ENCODE measurements around the gene CNTFR.
A peak's percentile ranks its signal among the peaks of the same experiment; 100 is the strongest.

The CNTFR gene

DNA sequence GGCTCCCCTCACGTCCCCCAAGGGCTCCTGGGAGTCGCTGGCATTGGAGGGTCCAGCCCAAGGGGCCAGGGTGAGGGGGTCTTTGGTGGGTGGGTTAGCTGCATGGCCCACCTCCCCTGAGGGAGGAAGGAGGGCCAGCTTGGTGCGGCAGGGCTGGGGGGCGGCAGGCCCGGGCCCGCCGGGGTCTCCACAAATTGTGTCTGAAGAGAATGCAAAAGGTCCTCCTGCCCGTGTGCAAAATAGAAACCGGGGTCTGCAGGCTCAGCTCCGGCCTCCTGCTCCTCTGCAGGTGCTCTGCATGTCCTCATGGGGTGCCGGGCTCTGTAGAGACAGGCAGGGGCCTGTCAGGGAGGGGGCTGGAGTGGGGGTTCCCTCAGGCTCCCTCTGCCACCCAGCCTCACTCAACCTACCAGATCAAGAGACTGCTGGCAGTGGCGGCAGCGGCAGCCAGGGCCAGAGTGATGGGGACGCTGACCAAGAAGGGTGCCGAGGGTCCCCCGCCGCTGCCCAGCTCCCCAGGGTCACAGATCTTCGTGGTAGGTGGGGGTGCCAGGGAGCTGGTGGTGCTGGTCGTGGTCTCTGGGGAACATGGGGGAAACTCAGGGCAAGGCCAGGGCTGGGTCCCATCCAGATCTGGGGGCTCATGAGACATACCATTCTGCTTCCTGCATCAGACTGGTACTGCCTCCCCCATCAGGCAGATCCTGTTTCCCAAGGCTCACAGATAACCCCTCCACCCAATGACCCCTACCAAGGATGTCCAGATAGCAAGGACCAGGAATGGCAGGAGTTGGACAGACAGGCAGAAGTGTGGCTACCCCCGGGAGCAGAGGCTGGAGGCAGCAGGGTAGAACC is 37.5 kb downstream of the CNTFR start:
- TF ChIP-seq JUND (IDR thresholded peaks at IDR 0.05; ENCODE audit: low read depth) = no peak
- in situ Hi-C loops (cut with HindIII; ENCODE audit: low pct_unique_long_range_greater_than_20kb, low sequenced_read_pairs) = no loop called here
- DNase-seq (ENCODE audit: low read depth in 1 of 2, low spot score in 1 of 2) = no peak

DNA sequence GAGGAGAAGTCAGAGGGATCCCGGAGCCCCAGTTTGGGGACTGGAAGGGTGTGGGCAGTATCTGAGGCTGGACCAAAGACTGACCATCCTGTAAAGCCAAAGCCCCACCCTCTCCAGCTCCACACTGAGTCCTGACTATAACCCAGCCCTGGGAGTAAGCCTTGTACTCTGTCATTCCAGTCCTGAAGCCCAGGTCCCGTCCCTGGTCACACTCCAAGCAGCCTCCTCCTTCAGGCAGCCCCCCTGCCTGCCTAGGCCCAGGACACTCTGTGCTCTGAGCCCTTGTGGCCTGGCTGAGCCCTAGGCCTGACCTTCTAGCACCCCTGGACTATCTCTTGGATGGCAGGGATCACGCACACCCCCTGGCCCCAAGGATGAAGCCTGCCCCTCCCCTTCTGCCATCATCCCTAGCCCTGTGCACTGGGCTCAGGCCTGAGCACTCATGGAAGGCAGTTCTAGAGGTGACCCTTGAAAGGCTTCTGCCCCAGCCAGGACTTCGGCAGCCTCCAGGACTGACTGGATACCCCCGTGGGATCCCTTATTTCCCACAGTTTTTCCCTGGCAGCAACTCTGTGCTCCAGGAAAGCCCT is 38.7 kb downstream of the CNTFR start:
- in situ Hi-C loops (cut with HindIII; ENCODE audit: low pct_unique_long_range_greater_than_20kb, low sequenced_read_pairs) = no loop called here
- no peak for TF ChIP-seq JUND (IDR thresholded peaks at IDR 0.05; ENCODE audit: low read depth)
- no peak for DNase-seq (ENCODE audit: low read depth in 1 of 2, low spot score in 1 of 2)

DNA sequence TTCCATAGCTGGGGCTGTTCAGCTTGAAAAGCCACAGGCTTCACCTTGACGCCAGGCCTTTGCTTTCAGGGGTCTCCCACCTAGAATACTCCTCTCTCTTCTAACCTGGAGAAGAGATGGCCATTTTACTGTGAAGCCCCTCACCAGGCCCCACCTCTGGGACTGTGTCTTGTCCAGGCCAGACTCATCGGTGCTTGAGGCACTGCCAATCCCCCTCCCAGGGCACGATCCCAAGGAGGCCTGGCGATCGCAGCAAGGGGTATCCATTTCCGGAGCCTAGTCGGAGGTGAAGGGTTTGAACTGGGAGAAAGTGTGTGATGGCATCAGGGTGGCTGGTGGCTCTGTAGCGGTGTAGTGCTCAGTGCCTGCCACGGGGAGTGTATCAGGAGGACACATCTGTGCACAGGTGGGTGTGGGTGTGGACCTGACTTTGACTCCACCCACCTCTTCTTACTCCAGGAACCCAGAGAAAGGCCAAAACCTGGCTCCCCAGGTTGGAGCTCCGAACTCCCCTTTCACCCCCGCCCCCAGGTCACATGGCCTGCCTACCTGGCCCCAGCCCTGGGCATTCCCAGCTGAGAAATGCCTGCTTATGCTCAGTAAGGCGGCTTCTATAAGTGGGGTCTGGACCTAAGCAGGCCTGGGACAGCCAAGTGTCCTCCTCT is 39.4 kb downstream of the CNTFR start:
- in situ Hi-C loops (cut with HindIII; ENCODE audit: low pct_unique_long_range_greater_than_20kb, low sequenced_read_pairs) = no loop called here
- no peak for DNase-seq (ENCODE audit: low read depth in 1 of 2, low spot score in 1 of 2)
- no peak for TF ChIP-seq JUND (IDR thresholded peaks at IDR 0.05; ENCODE audit: low read depth)

DNA sequence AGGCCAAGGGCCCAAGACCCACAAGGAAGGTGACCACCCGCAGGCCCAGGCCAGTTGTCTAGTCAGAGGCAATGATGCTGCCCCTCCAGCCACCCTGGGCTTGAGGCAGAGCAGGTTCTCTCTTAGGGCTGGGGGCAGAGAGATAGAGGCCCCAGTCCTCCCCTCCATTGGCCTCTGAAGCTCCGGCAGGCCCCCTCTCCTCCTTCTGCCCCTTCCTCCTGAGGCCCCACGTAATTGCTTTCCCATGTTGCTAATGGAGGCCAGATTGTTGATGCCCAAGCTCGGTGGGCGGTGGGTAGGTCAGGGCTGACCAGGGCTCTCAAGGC is 40.2 kb downstream of the CNTFR start:
- no peak for TF ChIP-seq JUND (IDR thresholded peaks at IDR 0.05; ENCODE audit: low read depth)
- in situ Hi-C loops (cut with HindIII; ENCODE audit: low pct_unique_long_range_greater_than_20kb, low sequenced_read_pairs) = no loop called here
- DNase-seq (ENCODE audit: low read depth in 1 of 2, low spot score in 1 of 2) = no peak

DNA sequence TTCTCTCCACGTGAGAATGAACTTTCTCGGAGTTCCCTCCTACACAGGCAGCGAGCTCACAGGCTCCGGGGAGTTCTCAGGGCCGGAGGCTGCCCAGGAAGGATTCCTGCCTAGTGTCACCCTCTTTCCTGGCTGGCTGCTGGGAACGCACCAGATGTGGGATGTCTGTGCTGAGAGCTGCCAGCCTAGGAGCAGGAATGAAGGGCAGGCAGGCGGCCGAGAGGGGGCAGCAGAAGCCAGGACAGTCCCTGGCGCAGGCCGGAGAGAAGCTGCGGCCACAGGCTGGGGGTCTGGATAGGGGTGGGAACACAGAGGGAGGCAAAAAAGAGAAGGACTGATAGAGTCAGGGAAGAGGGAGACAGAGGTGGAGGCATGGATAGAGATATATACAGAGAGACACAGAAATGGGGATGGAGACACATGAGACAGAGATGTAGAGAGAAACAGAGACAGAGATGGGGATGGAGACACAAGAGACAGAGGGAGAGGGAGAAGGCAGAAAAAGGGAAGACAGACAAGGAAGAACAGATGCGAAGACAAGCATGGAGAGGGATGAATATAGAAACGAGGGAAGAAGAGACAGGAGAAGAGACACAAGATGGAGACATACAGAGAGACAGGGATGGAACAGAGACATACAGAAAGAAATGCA is 41.4 kb downstream of the CNTFR start:
- DNase-seq (ENCODE audit: low read depth in 1 of 2, low spot score in 1 of 2) = peak; percentile 55 to 56
- TF ChIP-seq JUND (IDR thresholded peaks at IDR 0.05; ENCODE audit: low read depth) = no peak
- in situ Hi-C loops (cut with HindIII; ENCODE audit: low pct_unique_long_range_greater_than_20kb, low sequenced_read_pairs) = no loop called here

DNA sequence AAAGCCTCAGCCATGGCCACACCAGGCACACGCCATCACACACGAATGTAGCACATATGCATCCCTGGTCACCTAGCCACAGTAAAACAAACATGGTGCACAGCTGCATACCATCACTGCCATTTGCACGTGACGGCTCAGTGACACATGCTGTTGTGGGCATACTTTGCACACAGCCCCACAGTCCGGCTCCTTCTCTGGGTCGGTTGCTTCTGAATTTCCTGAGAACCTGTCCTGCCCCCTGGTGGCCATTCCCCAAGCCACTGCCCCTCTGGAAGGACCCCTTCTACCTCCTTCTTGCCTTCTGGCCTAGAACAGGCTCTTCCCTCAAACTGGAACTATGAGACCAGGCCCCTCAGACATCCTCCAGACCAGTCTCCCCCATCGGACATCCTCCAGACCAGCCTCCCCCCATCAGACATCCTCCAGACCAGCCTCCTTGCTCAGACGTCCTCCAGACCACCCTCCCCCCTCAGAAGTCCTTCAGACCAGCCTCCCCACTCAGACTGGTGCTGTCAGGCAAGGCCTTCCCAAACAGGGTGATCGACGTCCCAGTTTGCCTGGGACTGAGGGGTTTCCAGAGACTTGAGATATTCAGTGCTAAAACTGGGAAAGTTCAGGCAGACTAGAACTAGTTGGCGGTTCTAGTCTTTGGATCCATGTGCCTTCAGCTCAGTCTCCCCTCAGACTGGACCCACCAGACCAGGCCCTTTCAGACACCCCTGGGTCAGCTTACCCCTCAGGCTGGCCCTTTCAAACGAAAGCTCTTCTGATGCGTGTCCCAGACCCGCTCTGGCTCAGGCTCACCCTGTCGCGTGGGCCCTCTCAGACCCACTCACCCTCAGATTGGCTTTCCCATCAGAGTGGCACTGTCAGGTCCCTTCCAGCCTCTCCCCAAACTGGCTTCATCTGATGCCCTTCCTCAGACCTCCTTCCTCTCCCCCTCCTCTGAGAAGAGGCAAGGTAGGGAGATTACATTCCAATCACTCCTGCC is 42.4 kb downstream of the CNTFR start:
- in situ Hi-C loops (cut with HindIII; ENCODE audit: low pct_unique_long_range_greater_than_20kb, low sequenced_read_pairs) = no loop called here
- TF ChIP-seq JUND (IDR thresholded peaks at IDR 0.05; ENCODE audit: low read depth) = no peak
- DNase-seq (ENCODE audit: low read depth in 1 of 2, low spot score in 1 of 2) = peak in 1 of 2 experiments; percentile 74

DNA sequence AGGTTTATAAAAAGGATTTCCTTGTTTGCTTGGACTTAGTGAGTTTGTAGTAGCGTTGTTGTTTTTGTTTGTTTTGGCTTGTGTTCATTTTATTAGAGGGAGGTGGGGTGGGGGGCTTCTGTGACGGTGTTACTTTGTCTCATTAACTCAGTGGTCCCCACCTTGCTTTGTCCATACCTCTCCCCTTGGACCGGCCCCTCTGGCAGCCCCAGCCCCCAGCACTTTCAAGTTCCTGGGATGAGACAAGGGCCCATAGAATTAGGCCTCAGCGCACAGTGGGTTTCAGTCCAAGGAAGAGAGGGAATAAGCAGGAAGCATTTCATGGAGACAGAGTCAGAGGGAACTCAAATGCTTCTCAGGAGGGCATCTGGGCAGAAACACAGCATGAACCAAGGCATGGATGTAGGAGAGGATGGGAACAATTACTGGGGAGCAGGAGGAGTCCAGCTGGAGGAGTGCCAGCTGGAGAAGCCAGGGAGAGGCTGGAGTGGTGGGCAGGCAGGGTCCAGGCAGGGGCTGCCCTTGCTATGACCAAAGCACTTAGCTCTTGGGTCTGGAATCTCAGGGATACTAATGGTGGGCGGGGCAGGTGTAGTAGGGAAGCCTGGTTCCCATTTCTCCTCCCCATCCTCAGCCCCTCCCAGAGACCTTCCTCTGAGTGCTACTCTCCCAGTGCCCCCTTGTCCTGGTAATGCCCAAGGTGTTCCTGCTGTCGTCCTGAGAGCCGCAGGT is 43.3 kb downstream of the CNTFR start:
- no peak for TF ChIP-seq JUND (IDR thresholded peaks at IDR 0.05; ENCODE audit: low read depth)
- in situ Hi-C loops (cut with HindIII; ENCODE audit: low pct_unique_long_range_greater_than_20kb, low sequenced_read_pairs) = no loop called here
- no peak for DNase-seq (ENCODE audit: low read depth in 1 of 2, low spot score in 1 of 2)

DNA sequence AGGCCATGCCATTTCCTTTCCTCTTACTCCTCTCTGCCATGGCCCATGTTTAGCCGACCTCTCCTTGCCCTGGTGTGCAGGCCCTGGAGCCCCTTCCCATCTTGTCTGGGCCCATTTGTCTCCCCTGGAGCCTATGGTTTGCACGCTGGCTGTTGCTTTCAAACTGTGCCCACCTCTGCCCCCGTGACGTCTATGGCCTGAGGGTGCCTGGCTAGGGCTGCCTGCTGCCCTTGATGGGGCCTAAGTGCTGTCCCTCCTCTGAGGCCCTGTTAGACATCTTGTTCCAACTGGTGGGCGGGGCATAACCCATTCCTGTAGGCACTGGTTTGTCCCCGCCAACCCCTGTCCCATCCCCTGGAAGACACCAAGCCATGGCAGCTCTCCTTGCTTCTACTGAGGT is 44.0 kb downstream of the CNTFR start:
- in situ Hi-C loops (cut with HindIII; ENCODE audit: low pct_unique_long_range_greater_than_20kb, low sequenced_read_pairs) = no loop called here
- no peak for TF ChIP-seq JUND (IDR thresholded peaks at IDR 0.05; ENCODE audit: low read depth)
- DNase-seq (ENCODE audit: low read depth in 1 of 2, low spot score in 1 of 2) = no peak

DNA sequence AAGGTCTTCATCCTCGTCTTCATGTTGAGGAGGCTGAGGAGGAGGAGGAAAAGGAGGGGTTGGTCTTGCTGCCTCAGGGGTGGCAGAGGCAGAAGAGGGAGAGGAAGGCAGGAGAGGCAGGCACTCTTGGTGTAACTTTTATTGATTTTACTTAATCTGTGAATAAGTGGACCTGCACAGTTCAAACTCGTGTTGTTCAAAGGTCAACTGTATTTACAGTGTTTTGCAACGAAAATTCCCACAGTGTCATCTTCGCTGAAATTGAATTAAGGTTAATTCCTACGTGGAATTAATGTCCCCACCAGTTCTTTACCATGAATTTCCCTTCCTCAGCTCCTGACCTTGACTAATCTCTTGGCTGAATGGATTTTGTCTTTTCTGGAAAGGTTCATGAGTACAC is 45.5 kb downstream of the CNTFR start:
- DNase-seq (ENCODE audit: low read depth in 1 of 2, low spot score in 1 of 2) = no peak
- TF ChIP-seq JUND (IDR thresholded peaks at IDR 0.05; ENCODE audit: low read depth) = no peak
- in situ Hi-C loops (cut with HindIII; ENCODE audit: low pct_unique_long_range_greater_than_20kb, low sequenced_read_pairs) = no loop called here

DNA sequence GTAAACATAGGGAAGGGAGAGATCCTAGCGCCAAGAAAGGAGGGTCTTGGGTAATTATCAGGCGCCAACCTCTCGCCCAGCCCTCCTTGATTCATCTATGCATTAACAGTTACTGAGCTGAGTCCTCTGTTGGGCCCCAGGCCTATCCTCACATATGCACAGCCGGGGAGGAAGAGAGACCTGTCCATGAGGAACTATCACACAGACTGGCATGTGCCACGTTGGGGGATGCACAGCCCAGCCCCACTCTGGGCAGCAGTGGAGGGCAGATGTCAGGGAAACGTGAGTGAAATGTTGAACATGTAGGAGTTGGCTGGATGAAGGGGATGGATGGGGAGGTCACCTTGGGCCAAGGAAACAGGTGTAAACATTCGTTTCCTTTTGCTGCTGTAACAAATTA is 48.0 kb downstream of the CNTFR start:
- no peak for DNase-seq (ENCODE audit: low read depth in 1 of 2, low spot score in 1 of 2)
- TF ChIP-seq JUND (IDR thresholded peaks at IDR 0.05; ENCODE audit: low read depth) = no peak
- in situ Hi-C loops (cut with HindIII; ENCODE audit: low pct_unique_long_range_greater_than_20kb, low sequenced_read_pairs) = no loop called here

DNA sequence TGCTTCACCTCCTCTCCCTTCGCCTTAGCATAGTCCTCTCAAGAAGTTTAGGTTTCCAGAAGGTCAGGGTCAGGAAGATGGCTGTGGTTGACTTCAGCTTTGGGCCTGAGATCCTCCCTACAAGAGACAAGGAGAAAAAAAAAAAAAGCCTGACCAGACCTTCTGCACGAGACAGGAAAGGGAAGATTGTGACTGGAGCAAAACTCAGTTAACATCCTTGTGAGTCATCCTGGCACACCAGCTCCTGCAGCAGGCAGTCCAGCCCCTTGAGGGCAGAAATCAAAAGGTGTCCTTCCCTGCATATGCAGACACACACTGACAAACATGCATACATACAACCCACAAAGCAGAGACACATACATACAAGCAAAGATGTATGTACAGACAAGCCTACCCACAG is 48.7 kb downstream of the CNTFR start:
- in situ Hi-C loops (cut with HindIII; ENCODE audit: low pct_unique_long_range_greater_than_20kb, low sequenced_read_pairs) = no loop called here
- no peak for DNase-seq (ENCODE audit: low read depth in 1 of 2, low spot score in 1 of 2)
- no peak for TF ChIP-seq JUND (IDR thresholded peaks at IDR 0.05; ENCODE audit: low read depth)

Data from T47D (cell line).